BE2C (cell line): ENCODE results near the gene GRIA1.

Source experiments
- DNase-seq: peaks from one replicate; pipeline ENCODE4 v3.0.0-alpha.2; 2020
- H3K27me3 ChIP-seq: fragments of 250-450 bp; sonication (Bioruptor Pico); 2 replicates; pipeline ENCODE4 v1.5.1; 2020; ENCODE audit warnings: mild to moderate bottlenecking
- H3K36me3 ChIP-seq: fragments of 250-450 bp; sonication (Bioruptor Pico); 2 replicates; pipeline ENCODE4 v1.5.1; 2020; ENCODE audit warnings: mild to moderate bottlenecking
- H3K4me1 ChIP-seq: fragments of 250-450 bp; sonication (Bioruptor Pico); 2 replicates; pipeline ENCODE4 v1.5.1; 2020
- H3K4me3 ChIP-seq: 2 replicates; pipeline ENCODE4 v1.5.1; 2011; ENCODE audit warnings: low read depth, low read length
- H3K9me3 ChIP-seq: fragments of 250-450 bp; sonication (Bioruptor Pico); 2 replicates; pipeline ENCODE4 v1.5.1; 2020
- CTCF ChIP-seq: IDR thresholded peaks from 2 replicates; pipeline ENCODE4 v1.5.1; 2012; ENCODE audit warnings: mild to moderate bottlenecking, low read depth, low read length

The GRIA1 gene

GRCh38 chr5:153659039-153659736 is 168.7 kb downstream of the GRIA1 start:
- DNase-seq: no peak
- Histone ChIP-seq H3K27me3 (no peaks in the 10 kb centered on the region; the same call in 1 of the 2 replicates), H3K4me1 (no peaks in the 10 kb centered on the region), H3K4me3 (no peak overlapping the region), H3K36me3 (no peaks in the 10 kb centered on the region), H3K9me3 (no peaks in the 10 kb centered on the region)
- no peak for TF ChIP-seq CTCF

- DNase-seq: no peak
- TF ChIP-seq CTCF: no peak
- no peaks in the 10 kb centered on the region for H3K9me3 ChIP-seq
- no peaks in the 10 kb centered on the region for H3K36me3 ChIP-seq
- H3K27me3 ChIP-seq: no peaks in the 10 kb centered on the region; the same call in 1 of the 2 replicates
- no peaks in the 10 kb centered on the region for H3K4me1 ChIP-seq
- H3K4me3 ChIP-seq: no peak overlapping the region
Measured at GRCh38 chr5:153660919-153661318, 170.4 kb downstream of the GRIA1 start.

- Histone ChIP-seq H3K4me1 (no peaks in the 10 kb centered on the region), H3K4me3 (no peak overlapping the region), H3K9me3 (no peaks in the 10 kb centered on the region), H3K27me3 (no peaks in the 10 kb centered on the region; the same call in 1 of the 2 replicates), H3K36me3 (no peaks in the 10 kb centered on the region)
- no peak for TF ChIP-seq CTCF
- no peak for DNase-seq
Measured at GRCh38 chr5:153661897-153662296, 171.4 kb downstream of the GRIA1 start.

GRCh38 chr5:153670101-153670500 is 179.6 kb downstream of the GRIA1 start:
- DNase-seq: no peak
- Histone ChIP-seq H3K4me1 (no peaks in the 10 kb centered on the region), H3K9me3 (no peaks in the 10 kb centered on the region), H3K36me3 (no peaks in the 10 kb centered on the region), H3K4me3 (no peak overlapping the region), H3K27me3 (no peaks in the 10 kb centered on the region)
- TF ChIP-seq CTCF: no peak

- Histone ChIP-seq H3K4me1 (no peaks in the 10 kb centered on the region), H3K9me3 (no peaks in the 10 kb centered on the region), H3K4me3 (no peak overlapping the region), H3K36me3 (no peaks in the 10 kb centered on the region), H3K27me3 (no peaks in the 10 kb centered on the region)
- no peak for TF ChIP-seq CTCF
- no peak for DNase-seq
Measured at GRCh38 chr5:153671653-153672346, 181.3 kb downstream of the GRIA1 start.

GRCh38 chr5:153672347-153673090 is 182.0 kb downstream of the GRIA1 start:
- no peak for TF ChIP-seq CTCF
- H3K36me3 ChIP-seq: no peaks in the 10 kb centered on the region
- DNase-seq: no peak
- H3K4me3 ChIP-seq: no peak overlapping the region
- no peaks in the 10 kb centered on the region for H3K9me3 ChIP-seq
- H3K4me1 ChIP-seq: no peaks in the 10 kb centered on the region
- no peaks in the 10 kb centered on the region for H3K27me3 ChIP-seq
